ENCODE data around the gene KNDC1.
"Not testable (repeated sequence)": the region's sequence is repeated elsewhere in the genome, so short reads cannot be mapped to it uniquely, and the experiment has no call there.

The KNDC1 gene

GRCh38 chr10:133126431-133127290 lies 33.4 kb upstream of the KNDC1 start:
- DNase-seq (ENCODE audit: low read depth in 2 of 2) = no peak

GRCh38 chr10:133127291-133128125 lies 32.5 kb upstream of the KNDC1 start:
- peak in 1 of 2 donors; percentile 30 for DNase-seq (ENCODE audit: low read depth in 2 of 2)

GRCh38 chr10:133128126-133129070 lies 31.6 kb upstream of the KNDC1 start:
- DNase-seq (ENCODE audit: low read depth in 2 of 2) = no peak

GRCh38 chr10:133129071-133129858 lies 30.8 kb upstream of the KNDC1 start:
- no peak for DNase-seq (ENCODE audit: low read depth in 2 of 2)

GRCh38 chr10:133129859-133130495 lies 30.0 kb upstream of the KNDC1 start:
- DNase-seq (ENCODE audit: low read depth in 2 of 2) = no peak

GRCh38 chr10:133130602-133131001 lies 29.4 kb upstream of the KNDC1 start:
- no peak for DNase-seq (ENCODE audit: low read depth in 2 of 2)

GRCh38 chr10:133131053-133131452 lies 29.0 kb upstream of the KNDC1 start:
- DNase-seq (ENCODE audit: low read depth in 2 of 2) = no peak

GRCh38 chr10:133131734-133132472 lies 28.1 kb upstream of the KNDC1 start:
- no peak for DNase-seq (ENCODE audit: low read depth in 2 of 2)

- no peak for DNase-seq (ENCODE audit: low read depth in 2 of 2)
Observed at GRCh38 chr10:133132473-133133291, 27.3 kb upstream of the KNDC1 start.

GRCh38 chr10:133133471-133134231 lies 26.4 kb upstream of the KNDC1 start:
- no peak for DNase-seq (ENCODE audit: low read depth in 2 of 2)

GRCh38 chr10:133134411-133135115 lies 25.5 kb upstream of the KNDC1 start:
- DNase-seq (ENCODE audit: low read depth in 2 of 2) = no peak

GRCh38 chr10:133135116-133135465 lies 24.9 kb upstream of the KNDC1 start:
- no peak for DNase-seq (ENCODE audit: low read depth in 2 of 2)

- not testable (repeated sequence) for DNase-seq (ENCODE audit: low read depth in 2 of 2)
Observed at GRCh38 chr10:133137486-133138145, 22.4 kb upstream of the KNDC1 start.

- no peak for DNase-seq (ENCODE audit: low read depth in 2 of 2)
Observed at GRCh38 chr10:133139551-133140065, 20.4 kb upstream of the KNDC1 start.

- DNase-seq (ENCODE audit: low read depth in 2 of 2) = no peak
Observed at GRCh38 chr10:133140417-133141143, 19.4 kb upstream of the KNDC1 start.

Data from stimulated activated CD8-positive, alpha-beta memory T cell treated with anti-CD3 and anti-CD28 coated beads, Interleukin-15, amount 100 ng/mL, for 48 hours (primary cell).